Measurements from ENCODE around the gene RPRD1B.

Gene RPRD1B

GRCh38 chr20:38135271-38135650 is 101.7 kb downstream of the RPRD1B start:
- H3K36me3 ChIP-seq (ENCODE audit: insufficient read depth, low read length), result no peaks in the 10 kb centered on the region
- H3K4me1 ChIP-seq (ENCODE audit: insufficient read depth, low read length), result no peaks in the 10 kb centered on the region
- H3K9ac ChIP-seq (ENCODE audit: low read depth, low read length), result no peak overlapping the region
- H3K9me3 ChIP-seq (ENCODE audit: insufficient read depth, low read length, severe bottlenecking), result no peaks in the 10 kb centered on the region
- TF ChIP-seq EZH2 (IDR thresholded peaks at IDR 0.05; ENCODE audit: borderline replicate concordance, low read depth, low read length, severe bottlenecking), result no peak
- TF ChIP-seq CTCF (IDR thresholded peaks at IDR 0.05; ENCODE audit: borderline replicate concordance, extremely low read depth, low read length, poor library complexity, severe bottlenecking), result no peak
- H3K4me3 ChIP-seq (ENCODE audit: low read depth in 1 of 2, low read length in 2 of 2), result no peak overlapping the region
- H2AFZ ChIP-seq (ENCODE audit: low read depth, low read length), result no peak overlapping the region
- no peaks in the 10 kb centered on the region for H3K79me2 ChIP-seq (ENCODE audit: insufficient read depth, low read length)
- no peak overlapping the region for H3K27ac ChIP-seq (ENCODE audit: low read length)
- no peak for DNase-seq
- no peak overlapping the region for H3K4me2 ChIP-seq (ENCODE audit: insufficient read depth, low read length)
- ATAC-seq (ENCODE audit: insufficient read depth, low read depth), result no peak
- peaks cover 4% of the 10 kb centered on the region for H3K27me3 ChIP-seq (ENCODE audit: insufficient read depth, low read length, poor library complexity)
- H4K20me1 ChIP-seq (ENCODE audit: insufficient read depth, low read length), result peaks cover 8% of the 10 kb centered on the region

- DNase-seq, result no peak
- H3K9me3 ChIP-seq (ENCODE audit: insufficient read depth, low read length, severe bottlenecking), result no peaks in the 10 kb centered on the region
- H3K4me1 ChIP-seq (ENCODE audit: insufficient read depth, low read length), result no peaks in the 10 kb centered on the region
- H3K27ac ChIP-seq (ENCODE audit: low read length), result no peak overlapping the region
- peaks cover 8% of the 10 kb centered on the region for H4K20me1 ChIP-seq (ENCODE audit: insufficient read depth, low read length)
- H3K4me2 ChIP-seq (ENCODE audit: insufficient read depth, low read length), result no peak overlapping the region
- no peak overlapping the region for H3K4me3 ChIP-seq (ENCODE audit: low read depth in 1 of 2, low read length in 2 of 2)
- H3K27me3 ChIP-seq (ENCODE audit: insufficient read depth, low read length, poor library complexity), result peaks cover 4% of the 10 kb centered on the region
- H3K9ac ChIP-seq (ENCODE audit: low read depth, low read length), result no peak overlapping the region
- no peak overlapping the region for H2AFZ ChIP-seq (ENCODE audit: low read depth, low read length)
- TF ChIP-seq EZH2 (IDR thresholded peaks at IDR 0.05; ENCODE audit: borderline replicate concordance, low read depth, low read length, severe bottlenecking) (no peak), CTCF (IDR thresholded peaks at IDR 0.05; ENCODE audit: borderline replicate concordance, extremely low read depth, low read length, poor library complexity, severe bottlenecking) (no peak)
- H3K79me2 ChIP-seq (ENCODE audit: insufficient read depth, low read length), result no peaks in the 10 kb centered on the region
- no peaks in the 10 kb centered on the region for H3K36me3 ChIP-seq (ENCODE audit: insufficient read depth, low read length)
- ATAC-seq (ENCODE audit: insufficient read depth, low read depth), result no peak
Measured at GRCh38 chr20:38135651-38136420, 102.3 kb downstream of the RPRD1B start.

- DNase-seq, result no peak
- Histone ChIP-seq H3K9ac (ENCODE audit: low read depth, low read length) (no peak overlapping the region), H3K9me3 (ENCODE audit: insufficient read depth, low read length, severe bottlenecking) (no peaks in the 10 kb centered on the region), H3K36me3 (ENCODE audit: insufficient read depth, low read length) (no peaks in the 10 kb centered on the region), H2AFZ (ENCODE audit: low read depth, low read length) (no peak overlapping the region), H3K4me1 (ENCODE audit: insufficient read depth, low read length) (no peaks in the 10 kb centered on the region), H3K27me3 (ENCODE audit: insufficient read depth, low read length, poor library complexity) (peaks cover 4% of the 10 kb centered on the region), H3K27ac (ENCODE audit: low read length) (no peak overlapping the region), H3K79me2 (ENCODE audit: insufficient read depth, low read length) (no peaks in the 10 kb centered on the region), H3K4me2 (ENCODE audit: insufficient read depth, low read length) (no peak overlapping the region), H4K20me1 (ENCODE audit: insufficient read depth, low read length) (peaks cover 8% of the 10 kb centered on the region), H3K4me3 (ENCODE audit: low read depth in 1 of 2, low read length in 2 of 2) (no peak overlapping the region)
- no peak for TF ChIP-seq CTCF (IDR thresholded peaks at IDR 0.05; ENCODE audit: borderline replicate concordance, extremely low read depth, low read length, poor library complexity, severe bottlenecking)
- TF ChIP-seq EZH2 (IDR thresholded peaks at IDR 0.05; ENCODE audit: borderline replicate concordance, low read depth, low read length, severe bottlenecking), result no peak
- no peak for ATAC-seq (ENCODE audit: insufficient read depth, low read depth)
Measured at GRCh38 chr20:38136421-38137245, 103.1 kb downstream of the RPRD1B start.

Data from DND-41 (cell line).